Measurements from ENCODE around the gene PDZD2.

- TF ChIP-seq POLR2A (IDR thresholded peaks at IDR 0.05): no peak
- TF ChIP-seq, protein P1, sequence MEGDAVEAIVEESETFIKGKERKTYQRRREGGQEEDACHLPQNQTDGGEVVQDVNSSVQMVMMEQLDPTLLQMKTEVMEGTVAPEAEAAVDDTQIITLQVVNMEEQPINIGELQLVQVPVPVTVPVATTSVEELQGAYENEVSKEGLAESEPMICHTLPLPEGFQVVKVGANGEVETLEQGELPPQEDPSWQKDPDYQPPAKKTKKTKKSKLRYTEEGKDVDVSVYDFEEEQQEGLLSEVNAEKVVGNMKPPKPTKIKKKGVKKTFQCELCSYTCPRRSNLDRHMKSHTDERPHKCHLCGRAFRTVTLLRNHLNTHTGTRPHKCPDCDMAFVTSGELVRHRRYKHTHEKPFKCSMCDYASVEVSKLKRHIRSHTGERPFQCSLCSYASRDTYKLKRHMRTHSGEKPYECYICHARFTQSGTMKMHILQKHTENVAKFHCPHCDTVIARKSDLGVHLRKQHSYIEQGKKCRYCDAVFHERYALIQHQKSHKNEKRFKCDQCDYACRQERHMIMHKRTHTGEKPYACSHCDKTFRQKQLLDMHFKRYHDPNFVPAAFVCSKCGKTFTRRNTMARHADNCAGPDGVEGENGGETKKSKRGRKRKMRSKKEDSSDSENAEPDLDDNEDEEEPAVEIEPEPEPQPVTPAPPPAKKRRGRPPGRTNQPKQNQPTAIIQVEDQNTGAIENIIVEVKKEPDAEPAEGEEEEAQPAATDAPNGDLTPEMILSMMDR (IDR thresholded peaks at IDR 0.05): no peak
These were observed 324.6 kb downstream of the PDZD2 start for GRCh38 chr5:31963358-31964006.
